Liver (tissue), 9 donors: ENCODE measurements around the gene OXGR1. TPM values are rescaled to one million over a fixed set of nuclear protein-coding genes. Genes with fewer than 3 reads are reported as not detected.

Experiments
- DNase-seq: peaks from one replicate; pipeline ENCODE4 v3.0.0-alpha.2; 2017; ENCODE audit warnings: low spot score
- H3K27ac ChIP-seq, 2 donors: one replicate each; pipeline ENCODE4 v1.7.0; 2013; ENCODE audit warnings: inconsistent platforms in 2 of 2, low read length in 2 of 2, control low read depth in 1 of 2, low read depth in 1 of 2, mild to moderate bottlenecking in 1 of 2
- H3K27me3 ChIP-seq, 4 donors: one replicate each; pipeline versions ENCODE4 v1.6.1 to v1.7.0; 2013; ENCODE audit warnings: low read length in 3 of 4, inconsistent platforms in 1 of 4, mild to moderate bottlenecking in 1 of 4, moderate library complexity in 1 of 4; ENCODE audit not compliant: control insufficient read depth in 4 of 4, insufficient read depth in 4 of 4
- H3K36me3 ChIP-seq, 4 donors: one replicate each; pipeline versions ENCODE4 v1.6.1 to v1.7.0; 2013; ENCODE audit warnings: low read length in 3 of 4, mild to moderate bottlenecking in 3 of 4, low read depth in 1 of 4, moderate library complexity in 1 of 4; ENCODE audit not compliant: control insufficient read depth in 4 of 4, insufficient read depth in 3 of 4
- H3K4me1 ChIP-seq, 4 donors: one replicate each; pipeline versions ENCODE4 v1.6.1 to v1.7.0; 2013; ENCODE audit warnings: low read length in 3 of 4, mild to moderate bottlenecking in 3 of 4, moderate library complexity in 1 of 4; ENCODE audit not compliant: control insufficient read depth in 4 of 4, insufficient read depth in 4 of 4
- H3K4me3 ChIP-seq, 3 donors: one replicate each; pipeline versions ENCODE4 v1.6.1 to v1.7.0; 2013; ENCODE audit warnings: low read length in 3 of 3, control low read depth in 1 of 3, low read depth in 1 of 3, mild to moderate bottlenecking in 1 of 3
- H3K9ac ChIP-seq, 2 donors: one replicate each; pipeline ENCODE4 v1.7.0; 2013; ENCODE audit warnings: low read length in 2 of 2, mild to moderate bottlenecking in 2 of 2, moderate library complexity in 2 of 2, control low read depth in 1 of 2, low read depth in 1 of 2
- H3K9me3 ChIP-seq, 4 donors: one replicate each; pipeline versions ENCODE4 v1.6.1 to v1.7.0; 2013; ENCODE audit warnings: low read length in 3 of 4; ENCODE audit not compliant: control insufficient read depth in 4 of 4
- ATF3 ChIP-seq: IDR thresholded peaks from 2 replicates; pipeline ENCODE4 v1.6.1; 2016; ENCODE audit warnings: antibody characterized with exemption
- CTCF ChIP-seq: fragments of 150-350 bp; IDR thresholded peaks from 2 replicates; pipeline ENCODE4 v1.5.1; 2017; ENCODE audit warnings: improper control_type of control experiment, low read depth, low read length; ENCODE audit not compliant: missing input control
- EGR1 ChIP-seq, 2 donors: IDR thresholded peaks; 2 replicates each; pipeline ENCODE4 v1.6.1; 2016 to 2018; ENCODE audit warnings: antibody characterized with exemption in 2 of 2, low read depth in 2 of 2
- FOXA1 ChIP-seq: IDR thresholded peaks from 2 replicates; pipeline ENCODE4 v1.6.1; 2016; ENCODE audit warnings: antibody characterized with exemption
- FOXA2 ChIP-seq: IDR thresholded peaks from 2 replicates; pipeline ENCODE4 v1.6.1; 2016; ENCODE audit warnings: antibody characterized with exemption
- GABPA ChIP-seq, 2 donors: IDR thresholded peaks in 1 of 2; conservative IDR thresholded peaks in 1 of 2; 2 replicates each; pipeline ENCODE4 v1.6.1; 2016; ENCODE audit warnings: antibody characterized with exemption in 2 of 2, mild to moderate bottlenecking in 1 of 2, moderate library complexity in 1 of 2
- HNF4A ChIP-seq, 2 donors: conservative IDR thresholded peaks; 2 replicates each; pipeline ENCODE4 v1.6.1; 2016; ENCODE audit warnings: antibody characterized with exemption in 2 of 2, mild to moderate bottlenecking in 2 of 2
- JUND ChIP-seq, 2 donors: IDR thresholded peaks; 2 replicates each; pipeline ENCODE4 v1.6.1; 2016; ENCODE audit warnings: antibody characterized with exemption in 2 of 2
- MAX ChIP-seq: IDR thresholded peaks from 2 replicates; pipeline ENCODE4 v1.6.1; 2016; ENCODE audit warnings: antibody characterized with exemption
- RAD21 ChIP-seq, 2 donors: IDR thresholded peaks; 2 replicates each; pipeline ENCODE4 v1.6.1; 2016; ENCODE audit warnings: antibody characterized with exemption in 2 of 2, mild to moderate bottlenecking in 2 of 2
- REST ChIP-seq: IDR thresholded peaks from 2 replicates; pipeline ENCODE4 v1.6.1; 2016; ENCODE audit warnings: antibody characterized with exemption, mild to moderate bottlenecking
- TAF1 ChIP-seq: conservative IDR thresholded peaks from 2 replicates; pipeline ENCODE4 v1.6.1; 2016; ENCODE audit warnings: antibody characterized with exemption, mild to moderate bottlenecking
- YY1 ChIP-seq: IDR thresholded peaks from 2 replicates; pipeline ENCODE4 v1.6.1; 2016; ENCODE audit warnings: antibody characterized with exemption, mild to moderate bottlenecking
- ZBTB33 ChIP-seq: IDR thresholded peaks from 2 replicates; pipeline ENCODE4 v1.6.1; 2016; ENCODE audit warnings: antibody characterized with exemption
- WGBS: extraction: QIAGEN DNeasy Blood & Tissue Kit; methylation state at CpG from one replicate; pipeline ENCODE4 v1.1.7; 2013; 5-methylcytosine and 5-hydroxymethylcytosine counted together
- polyA plus RNA-seq, 2 donors: library from polyadenylated mRNA; stranded (reverse) in 1 of 2; unstranded in 1 of 2; fragments of 200-250 nt in 1 of 2; fragments of >200 nt in 1 of 2; fragmentation: Nextera tagmentation in 1 of 2; extraction: Ambion mirVana in 1 of 2; gene quantifications; one replicate each; pipeline versions ENCODE4 v1.2.1 to v1.2.3, GENCODE V29; 2013 to 2015
- total RNA-seq, 2 donors: library from RNA; depleted of rRNA; stranded (reverse); fragments of >200 nt; gene quantifications; one replicate each; pipeline ENCODE4 v1.2.3, GENCODE V29; 2014
- donor health status: healthy.
- donor health status: healthy.
- donor health status: healthy.
- donor health status: healthy.
- donor health status: healthy.

The OXGR1 gene
- total RNA-seq = not detected
- polyA plus RNA-seq = not detected

- H3K36me3 ChIP-seq = no peaks in the 10 kb centered on the region
- WGBS = 3% methylated on average over 52 of the region's 52 CpGs
- no peak within 1 kb of the TSS for H3K27ac ChIP-seq
- peaks cover 3 to 5% (median 4%) of the 10 kb centered on the region in 4 donors for H3K4me1 ChIP-seq
- peaks cover 0 to 12% (median 7%) of the 10 kb centered on the region in 4 donors for H3K27me3 ChIP-seq
- H3K4me3 ChIP-seq = peak within 1 kb of the TSS in 1 of 3 donors; percentile 27
- no peak for TF ChIP-seq YY1
- no peak for TF ChIP-seq EGR1 (IDR thresholded peaks at IDR 0.05; ENCODE audit: low read depth in 2 of 2)
- TF ChIP-seq JUND (IDR thresholded peaks at IDR 0.05) = no peak
- no peak for TF ChIP-seq TAF1
- no peak for TF ChIP-seq FOXA2
- no peak for TF ChIP-seq GABPA (IDR thresholded peaks at IDR 0.05 in 1 of 2, conservative IDR thresholded peaks at IDR 0.05 in 1 of 2)
- no peak for TF ChIP-seq ATF3
- TF ChIP-seq REST = no peak
- TF ChIP-seq MAX = no peak
- TF ChIP-seq RAD21 (IDR thresholded peaks at IDR 0.05) = no peak
- no peak for TF ChIP-seq CTCF
- no peak for TF ChIP-seq HNF4A (conservative IDR thresholded peaks at IDR 0.05)
- TF ChIP-seq ZBTB33 = no peak
- no peak for TF ChIP-seq FOXA1
- H3K9me3 ChIP-seq = peaks cover 0 to 3% (median 0%) of the 10 kb centered on the region in 4 donors
- no peak for DNase-seq
- H3K9ac ChIP-seq = no peak within 1 kb of the TSS
These were observed at the start of gene OXGR1 for GRCh38 chr13:96994017-96994857. Gene OXGR1, minus strand, starts transcription at chr13:96994476. Its CDS starts 6,717 bp downstream, at chr13:96987759.
